OCI-LY1 (cell line): ENCODE measurements around the gene RHBDF2.

Source experiments
- H2AFZ ChIP-seq: fragments of 200-600 bp; sonication (generic), shearing (Covaris generic); 2 replicates; pipeline ENCODE4 v1.6.0; 2014; ENCODE audit warnings: antibody characterized with exemption, mild to moderate bottlenecking, low read length
- H3F3A ChIP-seq: fragments of 200-600 bp; sonication (generic), shearing (Covaris generic); 2 replicates; pipeline ENCODE4 v1.6.0; 2014; ENCODE audit warnings: mild to moderate bottlenecking, antibody characterized with exemption, low read length, moderate library complexity; ENCODE audit not compliant: insufficient read depth
- H3K27ac ChIP-seq: fragments of 200-600 bp; sonication (generic); 2 replicates; pipeline ENCODE4 v1.5.1; 2014; ENCODE audit warnings: low read length, mixed run types, mild to moderate bottlenecking, low read depth; ENCODE audit not compliant: poor library complexity, severe bottlenecking
- H3K27me3 ChIP-seq: fragments of 200-600 bp; sonication (generic); 2 replicates; pipeline ENCODE4 v1.6.0; 2014; ENCODE audit warnings: antibody characterized with exemption, mild to moderate bottlenecking, low read length, moderate library complexity; ENCODE audit not compliant: insufficient read depth
- H3K36me3 ChIP-seq: fragments of 200-600 bp; sonication (generic); 2 replicates; pipeline ENCODE4 v1.6.1; 2014; ENCODE audit warnings: mild to moderate bottlenecking, antibody characterized with exemption, low read length, moderate library complexity, mixed read lengths; ENCODE audit not compliant: insufficient read depth
- H3K4me1 ChIP-seq: fragments of 200-600 bp; sonication (generic); 2 replicates; pipeline ENCODE4 v1.5.1; 2014; ENCODE audit warnings: mild to moderate bottlenecking, low read length, moderate library complexity; ENCODE audit not compliant: insufficient read depth, severe bottlenecking
- H3K4me2 ChIP-seq: fragments of 200-600 bp; sonication (generic), shearing (Covaris generic); 2 replicates; pipeline ENCODE4 v1.6.1; 2014; ENCODE audit warnings: low read length
- H3K4me3 ChIP-seq: fragments of 200-600 bp; sonication (generic); 2 replicates; pipeline ENCODE4 v1.5.1; 2014; ENCODE audit warnings: low read length, low read depth, mild to moderate bottlenecking, mixed read lengths; ENCODE audit not compliant: poor library complexity, severe bottlenecking
- H3K79me2 ChIP-seq: fragments of 200-600 bp; shearing (Covaris generic); 2 replicates; pipeline ENCODE4 v1.6.1; 2016; ENCODE audit warnings: mixed run types, low read length, mixed read lengths; ENCODE audit not compliant: insufficient read depth
- H3K9ac ChIP-seq: fragments of 200-600 bp; sonication (generic), shearing (Covaris generic); 2 replicates; pipeline ENCODE4 v1.6.1; 2014; ENCODE audit warnings: mild to moderate bottlenecking, low read length, mixed read lengths
- H3K9me2 ChIP-seq: fragments of 200-600 bp; sonication (generic), shearing (Covaris generic); 2 replicates; pipeline ENCODE4 v1.6.1; 2014; ENCODE audit warnings: low read depth, mild to moderate bottlenecking, low read length, mixed read lengths
- H3K9me3 ChIP-seq: fragments of 200-600 bp; shearing (Covaris generic); 2 replicates; pipeline ENCODE4 v1.6.1; 2014; ENCODE audit warnings: low read length, mixed read lengths
- H4K20me1 ChIP-seq: fragments of 200-600 bp; sonication (generic), shearing (Covaris generic); 2 replicates; pipeline ENCODE4 v1.6.0; 2016; ENCODE audit warnings: mild to moderate bottlenecking, low read length; ENCODE audit not compliant: insufficient read depth
- CTCF ChIP-seq: fragments of 200-600 bp; sonication (generic), shearing (Covaris generic); IDR thresholded peaks from 2 replicates; pipeline ENCODE4 v1.5.1; 2017; ENCODE audit warnings: mild to moderate bottlenecking, antibody characterized with exemption, low read length, moderate library complexity, mixed read lengths
- EZH2 ChIP-seq: fragments of 200-600 bp; sonication (generic), shearing (Covaris generic); IDR thresholded peaks from 2 replicates; pipeline ENCODE4 v1.8.0; 2017; ENCODE audit warnings: borderline replicate concordance, mixed run types, mild to moderate bottlenecking, antibody characterized with exemption, low read length, moderate library complexity, mixed read lengths

RHBDF2 gene

GRCh38 chr17:76468634-76469010 lies 32.6 kb downstream of the RHBDF2 start:
- TF ChIP-seq CTCF (no peak), EZH2 (no peak)
- H3K79me2 ChIP-seq: no peaks in the 10 kb centered on the region
- H3K4me1 ChIP-seq: peaks cover 10% of the 10 kb centered on the region
- no peak overlapping the region for H3K9ac ChIP-seq
- no peaks in the 10 kb centered on the region for H3K9me3 ChIP-seq
- peaks cover 5% of the 10 kb centered on the region; the same call in 1 of the 2 replicates for H3K36me3 ChIP-seq
- H3K27ac ChIP-seq: no peak overlapping the region
- no peak overlapping the region for H3K4me3 ChIP-seq
- no peaks in the 10 kb centered on the region for H4K20me1 ChIP-seq
- H3K9me2 ChIP-seq: no peaks in the 10 kb centered on the region
- no peaks in the 10 kb centered on the region for H3K27me3 ChIP-seq
- H3K4me2 ChIP-seq: no peak overlapping the region
- H3F3A ChIP-seq: no peaks in the 10 kb centered on the region
- no peak overlapping the region for H2AFZ ChIP-seq

GRCh38 chr17:76467809-76468633 lies 33.2 kb downstream of the RHBDF2 start:
- Histone ChIP-seq H3K9me3 (no peaks in the 10 kb centered on the region), H3K79me2 (no peaks in the 10 kb centered on the region), H3K27ac (no peak overlapping the region), H3K4me1 (peaks cover 10% of the 10 kb centered on the region), H3K27me3 (no peaks in the 10 kb centered on the region), H3K36me3 (peaks cover under 1% of the 10 kb centered on the region; the same call in 1 of the 2 replicates), H2AFZ (no peak overlapping the region), H3F3A (no peaks in the 10 kb centered on the region), H3K4me3 (no peak overlapping the region), H3K9ac (no peak overlapping the region), H3K4me2 (no peak overlapping the region), H3K9me2 (no peaks in the 10 kb centered on the region), H4K20me1 (no peaks in the 10 kb centered on the region)
- TF ChIP-seq CTCF: no peak

- Histone ChIP-seq H3K27me3 (no peaks in the 10 kb centered on the region), H4K20me1 (no peaks in the 10 kb centered on the region), H3K9me2 (no peaks in the 10 kb centered on the region), H3K4me1 (peaks cover 10% of the 10 kb centered on the region), H3K27ac (no peak within 1 kb of the TSS), H3K36me3 (no peaks in the 10 kb centered on the region; the same call in 1 of the 2 replicates), H3K4me3 (no peak within 1 kb of the TSS), H3K9ac (no peak within 1 kb of the TSS), H3F3A (no peaks in the 10 kb centered on the region), H2AFZ (no peak within 1 kb of the TSS), H3K9me3 (no peaks in the 10 kb centered on the region), H3K79me2 (no peaks in the 10 kb centered on the region), H3K4me2 (no peak within 1 kb of the TSS)
- TF ChIP-seq CTCF (no peak), EZH2 (no peak)
These were observed 33.9 kb downstream of the RHBDF2 start, which contains the start of gene AANAT for GRCh38 chr17:76467366-76467765. TSS of gene AANAT (plus strand) at chr17:76467603. CDS start at chr17:76468747, 1,144 bp downstream.
